IPS-18c (cell line): ENCODE measurements around the gene SEC14L3.

Source experiments
- H3K4me3 ChIP-seq: 2 replicates; pipeline ENCODE4 v1.7.0; 2013; ENCODE audit warnings: low read depth, mild to moderate bottlenecking, low read length, moderate library complexity; ENCODE audit not compliant: insufficient read depth
- H3K9me3 ChIP-seq: one replicate; pipeline ENCODE4 v1.6.1; 2013; ENCODE audit warnings: mild to moderate bottlenecking, low read length, moderate library complexity; ENCODE audit not compliant: control insufficient read depth, insufficient read depth

The SEC14L3 gene

DNA sequence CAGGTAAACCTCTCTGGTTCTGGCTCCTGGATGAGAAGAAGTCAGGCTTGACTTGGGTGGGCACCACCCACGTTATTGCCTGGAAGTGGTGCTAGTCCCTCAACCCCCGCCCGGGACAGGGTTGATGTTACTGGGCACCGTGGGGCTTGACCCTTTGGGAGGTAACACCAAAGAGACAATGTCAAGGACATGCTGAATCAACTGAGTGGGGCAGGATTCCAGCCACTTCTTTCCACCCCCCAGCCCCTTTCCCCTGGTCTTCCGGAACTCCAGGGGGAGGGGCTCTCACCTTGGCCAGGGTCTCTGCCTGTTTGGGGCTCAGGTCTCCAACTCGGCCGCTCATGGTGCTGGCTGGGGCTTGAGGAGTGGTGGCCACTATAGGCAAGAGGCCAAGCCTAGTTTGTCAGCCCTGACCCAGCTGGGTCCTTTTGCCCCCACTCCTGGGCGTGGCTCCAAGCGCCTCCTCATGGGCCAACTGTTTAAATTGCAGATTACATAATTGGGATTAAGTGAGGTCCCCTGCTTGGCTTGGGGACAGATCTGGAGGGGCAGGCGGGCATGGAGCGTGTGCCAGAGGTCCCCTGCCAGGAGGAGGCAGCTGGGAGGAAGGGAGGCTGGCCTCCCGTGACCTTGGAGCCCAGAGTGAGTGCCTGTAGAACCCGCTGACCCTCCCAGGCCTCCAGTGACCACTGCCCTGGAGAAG lies at the start of gene SEC14L3:
SEC14L3 (minus strand) TSS at position 402 of the 703 bp plus-strand sequence; CDS start at position 343, 59 bp downstream.
- Histone ChIP-seq H3K4me3 (no peak within 1 kb of the TSS), H3K9me3 (no peaks in the 10 kb centered on the region)

DNA sequence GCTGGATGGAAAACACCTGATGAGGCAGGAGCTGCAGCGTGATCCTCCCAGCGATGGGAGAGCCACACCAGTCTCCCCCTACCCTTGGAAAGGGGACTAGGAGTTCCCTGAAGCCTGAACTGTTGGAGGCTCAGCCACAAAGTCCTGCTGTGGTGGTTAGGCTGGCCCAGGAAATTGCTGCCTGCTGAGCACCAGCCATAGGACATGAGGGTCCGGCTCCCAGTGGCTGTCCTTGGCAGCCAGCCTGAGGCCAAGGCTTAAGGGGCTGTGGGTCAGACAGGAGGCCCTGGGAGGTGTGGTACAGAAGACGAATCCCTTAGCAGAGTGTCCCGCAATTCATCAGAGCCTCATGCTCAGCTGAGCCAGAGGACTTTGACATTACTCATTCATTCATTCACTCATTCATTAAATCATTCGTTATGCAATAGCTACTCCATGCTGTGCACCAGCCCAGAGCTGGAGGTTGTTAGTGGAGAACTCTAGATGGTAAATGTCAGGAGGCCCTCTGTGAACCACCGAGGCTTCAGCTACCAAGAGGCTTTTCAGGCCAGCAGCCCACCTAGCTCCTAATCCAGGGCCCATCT lies 48.1 kb upstream of the SEC14L3 start:
- H3K4me3 ChIP-seq, result no peak overlapping the region
- H3K9me3 ChIP-seq, result no peaks in the 10 kb centered on the region

DNA sequence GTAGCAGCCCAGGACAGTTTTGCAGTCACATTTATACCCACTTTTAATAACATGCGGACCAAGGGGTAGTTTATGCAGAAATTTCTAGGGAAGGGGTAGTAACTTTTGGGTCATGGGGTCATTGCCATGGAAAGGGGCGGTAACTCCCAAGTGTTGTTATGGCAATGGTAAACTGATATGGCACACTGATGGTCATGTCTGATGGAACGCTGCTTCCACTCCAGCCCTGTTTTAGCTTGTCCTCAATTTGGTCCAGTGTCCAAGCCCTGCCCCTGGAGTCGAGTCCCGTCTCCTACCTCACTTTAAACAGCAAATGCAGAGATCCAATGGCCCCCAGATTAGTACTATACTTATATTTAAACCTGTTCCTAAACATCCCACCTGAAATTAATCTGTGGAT lies 44.9 kb upstream of the SEC14L3 start:
- Histone ChIP-seq H3K9me3 (no peaks in the 10 kb centered on the region), H3K4me3 (no peak overlapping the region)

DNA sequence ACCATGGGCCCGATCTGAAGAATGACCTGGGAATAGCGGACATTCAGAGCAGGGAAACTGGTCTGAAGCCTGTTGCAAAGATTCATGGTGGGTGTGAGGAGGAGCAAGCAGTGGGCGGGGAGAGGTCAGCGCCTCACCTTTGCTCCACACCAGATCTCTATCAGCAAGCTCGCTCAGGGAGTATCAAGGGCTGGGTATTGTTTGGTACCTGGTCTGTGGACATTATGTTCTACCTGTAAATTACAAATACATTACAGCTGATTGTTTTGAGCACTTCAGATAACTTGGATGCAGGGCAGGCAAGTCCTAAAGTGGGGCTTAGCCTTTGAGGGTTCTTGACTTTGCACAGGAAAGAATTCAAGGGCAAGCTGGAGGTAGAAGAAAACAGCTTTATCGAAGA lies 44.5 kb upstream of the SEC14L3 start:
- Histone ChIP-seq H3K9me3 (no peaks in the 10 kb centered on the region), H3K4me3 (no peak overlapping the region)

DNA sequence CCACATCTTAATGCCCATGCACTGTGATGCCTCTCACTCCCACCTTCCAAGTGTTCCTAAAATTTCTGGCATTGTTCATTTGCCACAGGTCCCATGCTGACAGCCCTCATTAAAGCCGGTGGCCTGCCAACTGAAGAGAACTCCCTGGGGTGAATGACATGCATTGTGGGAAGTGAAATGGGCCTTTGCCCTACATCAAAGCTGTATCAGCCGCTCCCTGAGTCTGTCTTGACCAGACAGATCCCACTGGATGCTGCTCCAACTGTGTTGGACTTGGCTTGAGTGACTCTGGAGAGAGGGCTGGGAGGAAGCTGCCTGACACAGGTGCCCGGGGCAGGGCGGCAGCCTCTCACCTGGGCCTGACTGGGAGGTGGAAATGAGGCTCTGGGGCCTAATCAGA lies 42.4 kb upstream of the SEC14L3 start:
- Histone ChIP-seq H3K9me3 (no peaks in the 10 kb centered on the region), H3K4me3 (no peak overlapping the region)

DNA sequence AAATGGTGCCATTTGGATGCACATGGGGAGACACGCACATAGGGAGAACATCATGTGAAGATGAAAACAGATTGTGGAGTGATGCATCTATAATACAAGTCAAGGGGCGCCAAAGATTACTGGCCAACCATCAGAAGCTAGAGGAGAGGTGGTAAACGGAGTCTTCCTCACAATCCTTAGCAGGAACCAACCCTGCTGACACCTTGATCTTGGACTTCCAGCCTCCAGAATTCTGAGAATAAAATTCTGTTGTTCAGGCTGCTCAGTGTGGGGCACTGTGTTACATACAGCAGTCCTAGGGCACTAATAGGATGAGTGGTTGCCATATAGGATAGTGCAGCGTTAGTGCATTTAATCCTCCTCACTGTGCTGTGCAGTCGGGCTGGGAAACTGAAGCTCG lies 41.6 kb upstream of the SEC14L3 start:
- Histone ChIP-seq H3K9me3 (no peaks in the 10 kb centered on the region), H3K4me3 (no peak overlapping the region)

DNA sequence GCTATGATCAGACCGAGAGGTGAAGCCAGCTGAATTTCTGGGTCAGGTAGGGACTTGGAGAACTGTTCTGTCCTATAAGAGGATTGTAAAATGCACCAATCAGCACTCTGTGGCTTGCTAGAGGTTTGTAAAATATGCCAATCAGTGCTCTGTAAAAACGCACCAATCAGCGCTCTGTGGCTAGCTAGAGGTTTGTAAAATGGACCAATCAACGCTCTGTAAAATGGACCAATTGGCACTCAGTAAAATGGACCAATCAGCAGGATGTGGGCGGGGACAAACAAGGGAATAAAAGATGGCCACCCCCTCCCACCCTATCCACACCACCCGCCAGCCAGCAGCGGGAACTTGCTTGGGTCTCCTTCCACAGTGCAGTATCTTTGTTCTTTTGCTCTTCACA lies 40.1 kb upstream of the SEC14L3 start:
- Histone ChIP-seq H3K9me3 (no peaks in the 10 kb centered on the region), H3K4me3 (no peak overlapping the region)

DNA sequence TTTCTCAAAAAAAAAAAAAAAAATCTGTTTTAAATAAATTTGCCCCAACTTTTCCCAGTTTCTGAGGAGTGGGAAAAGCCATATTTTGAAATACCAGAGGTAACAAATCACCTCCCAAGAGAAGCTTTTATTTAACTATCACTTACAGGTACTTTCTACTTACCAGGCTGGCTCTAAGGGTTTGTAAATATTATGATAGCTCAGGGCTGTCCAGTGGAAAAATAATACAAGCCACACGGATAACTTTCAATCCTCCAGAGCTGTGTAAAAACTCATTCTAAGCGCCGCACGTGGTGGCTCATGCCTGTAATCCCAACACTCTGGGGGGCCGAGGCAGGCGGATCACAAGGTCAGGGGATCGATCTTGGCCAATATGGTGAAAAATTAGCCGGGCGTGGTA lies 39.3 kb upstream of the SEC14L3 start:
- Histone ChIP-seq H3K4me3 (no peak overlapping the region), H3K9me3 (no peaks in the 10 kb centered on the region)

DNA sequence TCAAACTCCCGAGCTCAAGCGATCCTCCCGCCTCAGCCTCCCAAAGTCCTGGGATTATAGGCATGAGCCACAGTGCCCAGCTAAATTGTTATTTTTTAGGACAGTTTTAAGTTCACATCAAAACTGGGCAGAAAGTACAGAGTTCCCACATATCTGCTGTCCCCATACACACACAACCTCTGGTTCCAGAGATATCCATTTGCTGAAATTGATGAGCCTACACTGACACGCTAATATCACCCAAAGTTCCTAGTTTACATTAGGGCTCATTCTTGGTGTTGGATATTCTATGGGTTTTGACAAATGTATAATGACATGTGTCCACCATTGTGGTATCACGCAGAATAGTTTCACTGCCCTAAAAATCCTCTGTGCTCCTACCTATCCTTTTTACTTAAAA lies 36.4 kb upstream of the SEC14L3 start:
- H3K9me3 ChIP-seq, result no peaks in the 10 kb centered on the region
- H3K4me3 ChIP-seq, result no peak overlapping the region

DNA sequence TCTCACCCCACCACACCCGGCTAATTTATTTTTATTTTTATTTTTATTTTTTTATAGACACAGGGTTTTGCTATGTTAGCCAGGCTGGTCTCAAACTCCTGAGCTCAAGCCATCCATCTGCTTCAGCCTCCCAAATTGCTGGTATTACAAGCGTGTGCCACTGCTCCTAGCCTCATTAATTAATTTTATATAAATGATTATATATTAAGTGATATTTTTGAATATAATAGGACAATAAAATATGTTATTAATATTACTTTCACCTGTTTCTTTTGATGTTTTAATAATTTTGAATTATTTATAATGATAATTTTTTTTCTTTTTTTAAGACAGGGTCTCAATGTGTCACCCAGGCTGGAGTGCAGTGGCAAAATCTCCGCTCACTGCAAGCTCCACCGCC lies 35.9 kb upstream of the SEC14L3 start:
- Histone ChIP-seq H3K9me3 (no peaks in the 10 kb centered on the region), H3K4me3 (no peak overlapping the region)

DNA sequence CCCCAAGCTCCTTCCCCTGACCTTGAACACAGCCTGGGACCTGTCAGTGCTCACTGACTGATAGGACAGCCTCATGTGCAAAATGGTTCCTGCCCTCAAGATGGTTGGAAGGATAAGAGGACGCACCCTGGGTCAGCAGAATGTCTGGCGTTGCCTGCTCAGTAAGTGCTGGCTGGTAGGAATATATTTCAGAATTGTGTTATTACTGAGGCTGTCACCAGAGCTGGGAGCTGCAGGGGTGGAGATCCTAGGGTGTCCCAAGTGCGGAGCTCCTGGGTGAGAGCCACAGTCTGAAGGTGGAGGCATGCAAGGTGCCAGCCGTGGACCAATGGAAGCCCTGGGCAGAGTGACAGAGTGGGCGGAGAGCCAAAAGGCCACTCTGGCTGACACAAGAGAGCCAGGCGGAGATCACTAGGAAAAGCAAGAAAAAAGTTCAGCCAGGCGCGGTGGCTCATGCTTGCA lies 34.7 kb upstream of the SEC14L3 start:
- H3K4me3 ChIP-seq, result no peak overlapping the region
- H3K9me3 ChIP-seq, result no peaks in the 10 kb centered on the region

DNA sequence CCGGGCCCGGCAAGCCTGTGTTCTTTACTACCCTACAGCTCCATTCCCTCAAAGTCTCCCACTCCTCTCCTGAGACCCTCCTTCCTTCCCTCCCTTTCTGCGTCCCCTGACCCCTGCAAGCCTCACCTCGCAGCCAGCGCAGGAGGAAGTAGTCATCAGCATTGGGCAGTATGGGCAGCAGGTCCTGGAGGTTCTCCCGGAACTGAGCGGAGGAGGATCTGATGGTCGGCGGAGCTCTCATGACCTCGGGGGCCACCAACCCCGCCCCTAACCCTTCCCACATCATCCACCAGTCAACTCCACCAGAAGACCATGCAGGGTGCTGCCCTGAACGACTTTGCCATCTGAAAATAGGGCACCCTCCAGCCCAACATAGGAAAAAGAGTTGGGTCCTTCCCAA lies 31.7 kb upstream of the SEC14L3 start:
- no peak overlapping the region for H3K4me3 ChIP-seq
- no peaks in the 10 kb centered on the region for H3K9me3 ChIP-seq

DNA sequence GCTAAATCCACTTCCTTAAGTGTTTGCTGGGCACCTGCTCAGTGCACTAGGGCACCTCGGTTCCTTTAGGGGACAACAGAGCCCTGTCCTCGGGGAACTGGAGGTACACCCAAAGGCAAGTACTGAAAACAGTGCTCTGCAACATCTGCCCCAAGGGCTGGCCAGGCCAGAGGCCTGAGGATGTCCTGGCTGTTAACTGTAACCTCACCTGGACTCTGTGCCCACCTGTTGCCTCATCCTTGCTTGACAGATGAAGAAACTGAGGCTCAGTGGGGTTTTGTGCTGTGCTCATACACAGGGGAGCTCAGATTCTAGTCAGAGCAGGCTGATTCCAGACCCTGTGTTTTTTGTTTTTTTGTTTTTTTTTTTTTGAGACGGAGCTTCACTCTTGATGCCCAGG lies 31.1 kb upstream of the SEC14L3 start:
- H3K4me3 ChIP-seq, result no peak overlapping the region
- H3K9me3 ChIP-seq, result no peaks in the 10 kb centered on the region

DNA sequence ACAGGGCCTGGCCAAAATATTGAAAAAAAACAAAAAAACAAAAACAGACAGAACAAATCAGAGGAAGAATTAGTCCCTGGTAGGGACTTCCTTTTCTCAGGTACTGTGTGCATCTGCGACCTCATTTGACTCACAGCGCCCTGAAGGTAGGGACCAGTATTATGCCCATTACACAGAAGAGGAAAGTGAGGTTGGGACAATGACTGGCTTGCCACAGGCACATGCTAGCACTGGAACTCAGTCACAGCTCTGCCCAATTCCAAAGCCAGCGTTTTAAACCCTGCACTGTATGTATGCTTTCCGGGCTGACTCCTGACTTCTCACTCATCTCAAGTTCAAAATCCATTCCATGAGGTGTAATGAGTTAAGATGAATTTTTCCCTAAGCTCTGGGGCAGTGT lies 30.3 kb upstream of the SEC14L3 start:
- H3K9me3 ChIP-seq, result no peaks in the 10 kb centered on the region
- no peak overlapping the region for H3K4me3 ChIP-seq

DNA sequence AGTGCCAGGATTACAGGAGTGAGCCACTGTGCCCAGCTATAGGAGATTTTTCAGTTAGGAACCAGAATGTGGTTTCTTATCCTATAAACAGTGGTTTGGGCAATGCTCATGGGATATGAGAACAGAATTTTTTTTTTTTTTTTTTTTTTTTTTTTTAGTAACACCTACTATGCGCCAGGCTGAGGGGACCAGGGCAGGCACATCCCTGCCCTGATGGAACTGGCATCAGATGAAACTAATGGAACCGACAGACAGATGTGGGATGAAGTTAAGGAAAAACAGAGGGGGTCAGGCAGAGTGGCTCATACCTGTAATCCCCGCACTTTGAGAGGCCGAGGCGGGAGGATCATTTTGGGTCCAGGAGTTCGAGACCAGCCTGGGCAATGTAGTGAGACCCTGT lies 28.8 kb upstream of the SEC14L3 start:
- Histone ChIP-seq H3K9me3 (no peaks in the 10 kb centered on the region), H3K4me3 (no peak overlapping the region)

DNA sequence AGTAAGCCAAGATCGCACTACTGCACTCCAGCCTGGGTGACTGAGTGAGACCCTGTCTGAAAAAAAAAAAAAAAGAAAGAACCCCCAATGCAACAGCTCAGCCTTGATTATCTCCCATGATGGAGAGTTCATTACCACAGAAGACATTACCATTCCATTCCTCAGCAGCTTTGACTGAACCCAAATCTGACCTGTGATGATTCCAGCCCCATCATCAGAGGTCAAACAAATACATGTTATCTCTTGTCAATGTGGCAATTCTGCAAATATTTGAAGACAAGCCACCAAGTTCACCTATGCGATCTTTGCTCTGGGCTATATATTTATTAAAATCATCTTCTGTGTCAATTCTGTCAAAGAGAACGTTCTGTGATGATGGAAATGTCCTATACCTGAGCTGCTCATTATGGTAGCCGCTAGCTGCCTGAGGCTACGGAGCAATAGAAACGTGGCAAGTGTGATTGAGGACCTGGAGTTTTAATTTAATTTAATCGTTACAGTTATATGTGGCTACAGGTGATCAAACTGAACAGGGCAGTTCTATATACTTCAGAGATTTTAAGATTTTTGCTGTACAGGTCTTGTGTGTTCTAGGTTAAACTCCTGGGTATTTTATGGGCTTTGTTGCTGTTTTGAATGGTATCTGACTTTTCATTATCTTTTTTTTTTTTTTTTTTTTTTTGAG lies 25.8 kb upstream of the SEC14L3 start:
- no peaks in the 10 kb centered on the region for H3K9me3 ChIP-seq

DNA sequence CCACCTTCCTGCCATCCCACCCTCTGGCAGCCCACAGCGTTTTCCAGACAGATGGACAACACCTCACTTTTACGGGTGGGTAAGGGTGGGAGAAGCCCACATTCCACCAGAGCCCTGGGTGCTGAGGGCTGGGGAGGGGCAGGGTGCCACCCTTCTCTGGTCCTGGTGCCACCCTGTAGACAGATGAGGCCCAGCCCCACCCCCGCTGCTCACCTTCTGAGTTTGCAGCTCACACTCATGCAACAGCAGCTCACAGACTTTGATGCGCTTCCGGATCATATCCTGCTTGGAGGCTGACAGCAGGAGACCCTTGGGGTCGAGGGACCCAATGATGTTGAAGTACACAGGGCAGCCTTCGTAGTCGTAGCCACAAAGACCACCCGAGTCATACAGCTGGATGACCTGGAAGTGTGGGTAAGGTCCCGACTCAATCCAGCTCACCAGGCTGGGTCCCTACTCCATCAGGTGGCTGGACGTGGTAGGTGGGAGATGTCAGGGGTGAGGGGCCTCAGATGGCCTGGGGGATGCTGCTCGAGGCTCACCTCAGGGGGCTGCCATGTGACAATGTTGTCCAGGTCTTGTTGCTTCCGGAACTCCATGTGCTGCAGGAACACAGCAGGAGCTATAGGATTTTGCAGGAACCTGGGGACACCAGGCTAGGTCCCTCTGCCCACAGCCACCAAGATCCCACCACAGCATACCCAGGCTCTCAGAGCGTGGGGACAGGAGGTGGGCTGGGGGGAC lies 23.4 kb upstream of the SEC14L3 start:
- Histone ChIP-seq H3K9me3 (no peaks in the 10 kb centered on the region), H3K4me3 (no peak overlapping the region)

More for the DNA sequence above, 25.8 kb upstream of the SEC14L3 start:
- no peak overlapping the region for H3K4me3 ChIP-seq

DNA sequence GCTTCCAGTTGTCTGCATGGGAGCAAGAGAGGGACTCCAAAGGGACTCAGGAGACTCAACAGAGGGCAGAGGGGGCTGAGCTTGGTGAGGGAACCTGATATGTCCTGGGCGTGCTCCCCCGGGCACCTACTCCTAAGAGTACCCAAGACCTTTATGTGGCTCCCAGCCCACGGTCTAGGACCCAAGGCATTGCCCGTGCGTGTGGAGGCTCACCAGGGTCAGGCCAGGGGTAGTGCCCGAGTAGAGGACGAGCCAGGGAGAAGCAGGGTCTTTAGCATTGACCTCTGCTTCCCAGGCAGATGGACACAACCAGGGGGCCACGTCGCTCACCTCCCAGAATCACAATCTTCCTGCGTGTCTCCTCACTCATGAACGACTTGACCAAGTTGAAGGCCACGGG lies 20.3 kb upstream of the SEC14L3 start:
- H3K4me3 ChIP-seq, result no peak overlapping the region

More for the DNA sequence above, 20.3 kb upstream of the SEC14L3 start:
- H3K9me3 ChIP-seq, result no peaks in the 10 kb centered on the region
